Ovary (tissue), 9 donors: ENCODE results near the gene CRBN. TPM values are rescaled to one million over a fixed set of nuclear protein-coding genes. Genes with fewer than 3 reads are reported as not detected.

ENCODE experiments used
- DNase-seq, 5 donors: peaks; one replicate each; pipeline ENCODE4 v3.0.0-alpha.2; 2019 to 2020
- H3K27ac ChIP-seq, 2 donors: fragments of 200-600 bp; one replicate each; pipeline versions ENCODE4 v1.5.1 to v1.8.0; 2019 to 2022
- H3K27me3 ChIP-seq: fragments of 200-600 bp; one replicate; pipeline ENCODE4 v1.8.0; 2022
- H3K36me3 ChIP-seq: fragments of 200-600 bp; sonication (generic); one replicate; pipeline ENCODE4 v1.5.1; 2019
- H3K4me1 ChIP-seq: one replicate; pipeline ENCODE4 v1.8.1; 2013; ENCODE audit warnings: mild to moderate bottlenecking, moderate library complexity; ENCODE audit not compliant: insufficient read depth
- H3K4me3 ChIP-seq: fragments of 200-600 bp; sonication (generic); one replicate; pipeline ENCODE4 v1.5.1; 2017
- H3K9me3 ChIP-seq, 2 donors: fragments of 200-600 bp in 1 of 2; sonication (generic) in 1 of 2; one replicate each; pipeline versions ENCODE4 v1.5.1 to v1.8.1; 2013 to 2019; ENCODE audit warnings: mild to moderate bottlenecking in 1 of 2, moderate library complexity in 1 of 2
- EP300 ChIP-seq: sonication (generic); formaldehyde crosslinking; IDR thresholded peaks from one replicate; pipeline ENCODE4 v1.6.1; 2017; ENCODE audit warnings: antibody characterized with exemption
- POLR2A ChIP-seq: fragments of 450-650 bp; IDR thresholded peaks from one replicate; pipeline ENCODE4 v1.6.1; 2017; ENCODE audit warnings: antibody characterized with exemption, mild to moderate bottlenecking, moderate library complexity
- WGBS, 3 donors: extraction: QIAGEN DNeasy Blood & Tissue Kit in 1 of 3; methylation state at CpG; one replicate each; pipeline versions ENCODE4 v1.1.5 to v1.1.7; 2013 to 2017; 5-methylcytosine and 5-hydroxymethylcytosine counted together
- intact Hi-C, 4 donors: fragments of 100-400 bp; cut with DNase I; formaldehyde crosslinking; loops; one replicate each; pipeline versions ENCODE4 v1.11.0 to v1.15.1; 2022 to 2023
- polyA plus RNA-seq, 2 donors: library from polyadenylated mRNA; stranded (reverse); fragments of 200-250 nt in 1 of 2; fragments of 350-450 nt in 1 of 2; fragmentation: Illumina TruSeq in 1 of 2; extraction: RNeasy Lipid Tissue Mini Kit (QIAGEN cat#74804) in 1 of 2; gene quantifications; one replicate each; pipeline ENCODE4 v1.2.3, GENCODE V29; 2013 to 2014
- total RNA-seq, 7 donors: library from RNA; depleted of rRNA in 2 of 7; stranded (reverse); fragments of >200 nt in 2 of 7; fragmentation: NEBNext Ultra II Directional in 3 of 7; extraction: Animal tissue kit (Norgen Biotek cat#: 25700) in 3 of 7; gene quantifications; one replicate each; pipeline versions ENCODE4 v1.1.0 to v1.2.4, GENCODE V29; 2016 to 2023
- TF ChIP-seq, protein P1 (sequence below), 3 donors: fragments of 450-650 bp in 2 of 3; fragments of 200-600 bp in 1 of 3; IDR thresholded peaks; one replicate each; pipeline versions ENCODE4 v1.5.1 to v1.8.0; 2016 to 2022; ENCODE audit warnings: antibody characterized with exemption in 3 of 3, mild to moderate bottlenecking in 1 of 3
- donor health status: DM: no; HTN: no; CAD: no; lungs with moderate emphysema.
- donor health status: DM: no; HTN: no; CAD: no.
- donor health status: Bipolar disorder and iron deficiency.
- donor health status: DM: yes; HTN: yes; CAD: no.
- donor health status: DM: no; HTN: no; CAD: no.
- donor health status: DM: yes; HTN: yes; CAD: no.

CRBN gene
- total and polyA plus RNA-seq, 9 donors: 39.1 to 102 (median 54.8) TPM

DNA sequence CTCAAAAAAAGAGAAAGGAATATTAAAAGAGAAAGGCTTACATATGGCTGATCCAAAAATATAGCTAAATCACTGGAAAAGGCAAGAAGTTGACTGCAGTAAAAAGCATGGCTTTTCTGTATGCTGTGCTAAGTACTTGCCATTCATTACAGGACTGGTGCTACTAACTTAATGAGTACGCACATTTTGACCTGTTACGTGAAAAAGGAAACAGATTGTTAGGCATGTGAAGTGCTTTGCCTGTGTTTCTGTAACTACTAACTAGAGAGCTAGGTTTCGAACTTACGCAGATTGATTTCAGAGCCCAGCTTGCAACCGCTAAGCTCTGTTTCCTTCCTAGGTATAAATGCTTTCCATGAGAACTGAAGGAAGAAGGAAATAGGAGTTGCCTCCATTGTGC lies 49.9 kb downstream of the CRBN start:
- H3K27me3 ChIP-seq: no peaks in the 10 kb centered on the region
- H3K4me1 ChIP-seq: no peaks in the 10 kb centered on the region
- no peak overlapping the region for H3K4me3 ChIP-seq
- no peaks in the 10 kb centered on the region for H3K9me3 ChIP-seq
- intact Hi-C loops: no loop called here
- H3K27ac ChIP-seq: no peak overlapping the region
- no peaks in the 10 kb centered on the region for H3K36me3 ChIP-seq
- 75 to 77% (median 76%) methylated on average over 5 of the region's 5 CpGs for WGBS, 3 donors
- TF ChIP-seq, protein P1, sequence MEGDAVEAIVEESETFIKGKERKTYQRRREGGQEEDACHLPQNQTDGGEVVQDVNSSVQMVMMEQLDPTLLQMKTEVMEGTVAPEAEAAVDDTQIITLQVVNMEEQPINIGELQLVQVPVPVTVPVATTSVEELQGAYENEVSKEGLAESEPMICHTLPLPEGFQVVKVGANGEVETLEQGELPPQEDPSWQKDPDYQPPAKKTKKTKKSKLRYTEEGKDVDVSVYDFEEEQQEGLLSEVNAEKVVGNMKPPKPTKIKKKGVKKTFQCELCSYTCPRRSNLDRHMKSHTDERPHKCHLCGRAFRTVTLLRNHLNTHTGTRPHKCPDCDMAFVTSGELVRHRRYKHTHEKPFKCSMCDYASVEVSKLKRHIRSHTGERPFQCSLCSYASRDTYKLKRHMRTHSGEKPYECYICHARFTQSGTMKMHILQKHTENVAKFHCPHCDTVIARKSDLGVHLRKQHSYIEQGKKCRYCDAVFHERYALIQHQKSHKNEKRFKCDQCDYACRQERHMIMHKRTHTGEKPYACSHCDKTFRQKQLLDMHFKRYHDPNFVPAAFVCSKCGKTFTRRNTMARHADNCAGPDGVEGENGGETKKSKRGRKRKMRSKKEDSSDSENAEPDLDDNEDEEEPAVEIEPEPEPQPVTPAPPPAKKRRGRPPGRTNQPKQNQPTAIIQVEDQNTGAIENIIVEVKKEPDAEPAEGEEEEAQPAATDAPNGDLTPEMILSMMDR (IDR thresholded peaks at IDR 0.05): no peak
- TF ChIP-seq POLR2A (no peak), EP300 (no peak)
- no peak for DNase-seq

DNA sequence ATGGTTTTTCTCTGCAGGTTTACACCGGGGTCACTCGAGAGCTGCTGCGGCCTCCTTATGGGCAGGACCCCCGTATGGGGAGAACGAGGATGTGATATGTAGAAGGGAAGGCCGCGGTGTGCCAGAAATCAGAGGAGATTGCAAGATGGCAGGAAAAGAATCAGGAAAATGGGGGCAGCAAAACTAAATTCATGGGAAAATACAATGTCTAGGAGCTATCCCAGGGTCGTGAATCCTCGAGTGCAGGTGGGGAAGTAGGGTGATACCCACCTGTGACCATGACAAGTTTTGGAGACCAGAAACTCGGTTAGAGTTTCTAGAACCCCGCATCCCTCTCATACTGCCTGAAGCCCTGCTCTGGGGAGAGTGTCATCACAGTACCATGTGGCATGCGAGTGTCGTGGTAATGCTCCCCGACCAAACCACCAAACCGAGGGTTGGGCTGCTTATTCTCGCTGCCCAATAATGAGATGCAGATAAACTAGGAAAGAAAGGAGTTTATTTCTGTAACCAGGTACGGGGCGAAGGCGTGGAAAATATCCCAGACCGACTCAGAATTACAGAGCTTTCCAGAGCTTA lies 52.0 kb downstream of the CRBN start:
- no peaks in the 10 kb centered on the region for H3K9me3 ChIP-seq
- 37 to 42% (median 39%) methylated on average over 20 of the region's 20 CpGs for WGBS, 3 donors
- no peaks in the 10 kb centered on the region for H3K36me3 ChIP-seq
- no peaks in the 10 kb centered on the region for H3K4me1 ChIP-seq
- TF ChIP-seq EP300 (no peak), POLR2A (no peak)
- TF ChIP-seq, protein P1 (IDR thresholded peaks at IDR 0.05): no peak
- no peak for DNase-seq
- H3K27me3 ChIP-seq: no peaks in the 10 kb centered on the region
- H3K4me3 ChIP-seq: peak overlapping the region; percentile 77
- intact Hi-C loops: no loop called here
- peak overlapping the region; percentile 57 to 82 for H3K27ac ChIP-seq

DNA sequence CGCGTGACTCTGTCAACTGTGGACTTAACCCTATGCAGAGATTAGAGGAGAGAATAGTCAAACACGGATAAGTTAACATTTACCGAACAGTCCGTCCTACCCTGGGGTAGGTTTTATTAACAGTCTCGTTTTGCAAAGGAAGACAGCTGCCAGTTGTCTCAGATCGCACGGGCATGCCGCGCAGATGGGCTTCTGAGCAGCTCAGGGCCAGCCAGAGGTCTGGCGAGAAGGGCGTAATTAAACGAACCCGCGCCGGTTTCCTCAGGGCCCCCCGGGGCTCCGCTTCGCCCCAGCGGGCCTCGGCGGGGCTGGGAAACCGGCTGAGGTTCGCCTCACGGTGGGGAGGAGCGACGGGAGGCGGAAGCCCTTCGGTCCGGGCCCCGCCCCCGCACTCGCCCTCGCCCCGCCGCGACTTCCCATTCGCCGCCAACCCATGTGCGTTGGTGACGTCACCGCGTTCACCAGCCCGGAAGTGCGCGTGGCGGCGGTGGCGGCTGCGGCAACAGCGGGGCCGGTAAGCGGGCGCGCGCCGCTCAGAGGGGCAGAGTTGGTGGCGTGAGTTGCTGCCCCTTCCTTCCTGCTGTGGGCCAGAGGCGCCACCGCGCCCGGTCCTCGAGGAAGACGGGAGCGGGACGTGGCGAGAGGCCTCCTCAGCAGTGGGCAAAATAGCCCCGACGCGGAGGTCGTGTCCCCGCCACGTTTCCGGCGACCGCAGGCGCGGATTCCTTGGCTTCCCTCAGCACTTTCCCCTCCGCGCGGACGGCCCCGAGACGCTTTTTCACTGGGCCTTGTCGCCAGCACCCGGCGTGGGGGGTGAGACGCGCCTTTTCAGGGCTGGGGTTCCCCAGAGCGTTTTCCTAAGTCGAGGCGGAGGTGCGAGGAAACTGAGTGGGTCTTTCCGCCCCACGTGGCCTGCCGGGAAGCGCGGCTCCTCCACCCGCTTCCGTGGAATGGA lies 52.7 kb downstream of the CRBN start, which contains the start of gene TRNT1:
Gene TRNT1, plus strand, starts transcription at position 464 of the 955 bp plus-strand sequence. CDS start 2,101 bp downstream, outside the sequence.
- TF ChIP-seq EP300: no peak
- TF ChIP-seq POLR2A: peak; percentile 90
- TF ChIP-seq, protein P1 (IDR thresholded peaks at IDR 0.05): no peak
- Histone ChIP-seq H3K36me3 (no peaks in the 10 kb centered on the region), H3K27me3 (no peaks in the 10 kb centered on the region), H3K9me3 (no peaks in the 10 kb centered on the region), H3K4me1 (no peaks in the 10 kb centered on the region), H3K4me3 (peak within 1 kb of the TSS; percentile 77), H3K27ac (peak within 1 kb of the TSS; percentile 57 to 82)
- WGBS, 3 donors: 1% methylated on average over 80 to 100 of the region's 100 CpGs
- intact Hi-C loops: no loop called here
- DNase-seq: peak; percentile 95 to 97 (median 97)

DNA sequence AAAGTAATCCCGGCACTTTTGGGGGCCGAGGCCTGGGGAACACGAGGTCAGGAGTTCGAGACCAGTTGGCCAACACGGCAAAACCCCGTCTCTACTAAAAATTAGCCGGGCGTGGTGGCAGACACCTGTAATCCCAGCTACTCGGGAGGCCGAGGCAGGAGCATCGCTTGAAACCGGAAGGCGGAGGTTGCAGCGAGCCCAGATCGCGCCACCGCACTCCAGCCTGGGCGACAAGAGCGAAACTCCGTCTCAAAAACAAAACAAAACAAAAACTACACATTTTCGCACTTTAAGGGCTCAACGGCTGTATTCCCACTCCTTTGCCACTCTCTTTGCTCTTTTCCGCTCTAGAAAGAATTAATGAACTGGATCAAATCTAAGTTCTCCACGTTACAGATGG lies 53.5 kb downstream of the CRBN start:
- Histone ChIP-seq H3K27ac (peak overlapping the region; percentile 57 to 82), H3K36me3 (no peaks in the 10 kb centered on the region), H3K27me3 (no peaks in the 10 kb centered on the region), H3K9me3 (no peaks in the 10 kb centered on the region), H3K4me3 (peak overlapping the region; percentile 77), H3K4me1 (no peaks in the 10 kb centered on the region)
- TF ChIP-seq POLR2A: no peak
- TF ChIP-seq, protein P1 (IDR thresholded peaks at IDR 0.05): no peak
- no peak for TF ChIP-seq EP300
- peak in 4 of 5 donors; percentile 20 to 40 (median 38) for DNase-seq
- intact Hi-C loops: no loop called here
- WGBS, 3 donors: 77 to 87% (median 85%) methylated on average over 24 of the region's 24 CpGs
